Measurements from ENCODE around the gene EPB41L4A. TPM values are rescaled to one million over a fixed set of nuclear protein-coding genes. Genes with fewer than 3 reads are reported as not detected.
"Not testable (repeated sequence)": the region's sequence is repeated elsewhere in the genome, so short reads cannot be mapped to it uniquely, and the experiment has no call there.

EPB41L4A gene
- total RNA-seq, 6 experiments from 2014 or later, result 0.07 TPM; not detected in 5

DNA sequence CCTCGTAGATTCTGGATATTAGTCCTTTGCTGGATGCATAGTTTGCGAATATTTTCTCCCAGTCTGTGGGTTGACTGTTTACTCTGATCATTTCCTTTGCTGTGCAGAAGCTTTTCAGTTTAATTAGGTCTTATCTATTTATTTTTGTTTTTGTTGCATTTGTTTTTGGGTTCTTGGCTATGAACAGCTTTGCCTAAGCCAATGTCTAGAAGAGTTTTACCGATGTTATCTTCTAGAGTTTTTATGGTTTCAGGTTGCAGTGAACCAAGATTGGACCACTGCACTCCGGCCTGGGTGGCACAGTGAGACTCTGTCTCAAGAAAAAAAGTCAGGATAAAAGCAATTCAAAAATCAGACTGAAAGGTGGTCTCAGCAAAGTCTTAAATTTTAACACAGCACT lies 188.5 kb downstream of the EPB41L4A start:
- DNase-seq, result no peak
- Mint-ChIP-seq H3K4me1 (ENCODE audit: low read depth) (peaks cover 7% of the 10 kb centered on the region; the same call in 1 of the 2 replicates), H3K9me3 (no peaks in the 10 kb centered on the region), H3K36me3 (ENCODE audit: low read depth) (no peaks in the 10 kb centered on the region), H3K27me3 (ENCODE audit: insufficient read depth) (no peaks in the 10 kb centered on the region; the same call in 1 of the 2 replicates), H3K27ac (no peak overlapping the region), H3K4me3 (no peak overlapping the region)
- TF ChIP-seq CTCF (IDR thresholded peaks at IDR 0.05), result no peak

GRCh38 chr5:112228667-112229066 lies 190.4 kb downstream of the EPB41L4A start:
- no peak overlapping the region for H3K27ac Mint-ChIP-seq
- no peak overlapping the region for H3K4me3 Mint-ChIP-seq
- no peaks in the 10 kb centered on the region for H3K9me3 Mint-ChIP-seq

DNA sequence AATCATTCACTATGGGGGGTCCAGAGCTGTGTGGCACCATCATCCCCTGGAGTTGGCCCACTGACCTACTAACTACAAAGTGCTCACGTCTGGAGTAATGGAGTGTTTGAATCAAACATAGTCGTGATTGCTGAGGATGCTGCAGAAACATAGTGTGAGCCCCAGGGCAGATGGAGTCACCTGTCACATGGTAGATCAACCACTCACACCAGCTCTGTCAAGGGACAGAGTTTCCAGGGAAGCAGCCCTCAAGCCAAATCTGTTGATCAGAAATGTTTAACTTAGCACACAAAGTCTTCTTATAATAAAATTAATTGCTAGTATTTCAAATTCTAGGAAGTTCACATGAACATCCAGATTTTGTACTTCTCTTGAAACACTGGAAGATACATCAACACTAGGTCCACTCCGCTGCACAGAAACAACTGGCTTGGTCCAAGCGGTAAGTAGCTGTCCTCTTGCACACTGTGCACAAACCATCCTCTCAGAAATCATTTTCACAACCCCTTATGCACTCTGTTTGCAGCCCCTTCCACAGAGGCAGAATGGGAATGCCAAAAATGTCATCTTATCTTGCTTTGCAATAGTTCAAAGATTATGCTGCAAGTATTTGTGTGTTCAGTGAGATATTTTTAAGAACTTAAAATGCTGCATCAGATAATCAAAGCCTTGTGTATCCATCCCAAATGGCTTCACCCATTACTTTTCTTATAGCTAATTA lies 191.0 kb downstream of the EPB41L4A start:
- Mint-ChIP-seq H3K36me3 (ENCODE audit: low read depth) (no peaks in the 10 kb centered on the region), H3K9me3 (no peaks in the 10 kb centered on the region), H3K4me3 (no peak overlapping the region), H3K27me3 (ENCODE audit: insufficient read depth) (no peaks in the 10 kb centered on the region; the same call in 1 of the 2 replicates), H3K27ac (no peak overlapping the region), H3K4me1 (ENCODE audit: low read depth) (peaks cover 7% of the 10 kb centered on the region; the same call in 1 of the 2 replicates)
- no peak for TF ChIP-seq CTCF (IDR thresholded peaks at IDR 0.05)
- no peak for DNase-seq

More at GRCh38 chr5:112228667-112229066, 190.4 kb downstream of the EPB41L4A start:
- peak; percentile 15 for DNase-seq
- Mint-ChIP-seq H3K4me1 (ENCODE audit: low read depth) (peaks cover 7% of the 10 kb centered on the region; the same call in 1 of the 2 replicates), H3K36me3 (ENCODE audit: low read depth) (no peaks in the 10 kb centered on the region), H3K27me3 (ENCODE audit: insufficient read depth) (no peaks in the 10 kb centered on the region; the same call in 1 of the 2 replicates)
- no peak for TF ChIP-seq CTCF (IDR thresholded peaks at IDR 0.05)

DNA sequence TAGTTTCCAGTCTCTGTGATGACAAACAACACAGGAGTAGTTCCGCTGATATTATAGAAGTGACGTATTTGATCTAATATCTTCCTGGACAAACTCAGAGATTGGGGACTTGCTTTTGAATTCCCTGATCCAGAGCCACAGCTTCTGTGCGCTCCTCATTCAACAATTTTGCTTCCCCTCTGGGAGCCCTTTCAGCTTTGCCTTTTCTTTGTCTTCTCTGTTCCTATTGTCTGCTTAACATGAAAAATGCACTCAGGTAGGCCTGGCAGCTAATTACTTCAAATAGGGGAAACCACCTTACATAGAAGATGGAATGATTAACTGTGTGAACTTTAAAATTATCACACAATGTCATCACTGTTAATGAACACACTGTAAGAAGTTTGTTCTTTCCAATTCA lies 192.9 kb downstream of the EPB41L4A start:
- H3K27me3 Mint-ChIP-seq (ENCODE audit: insufficient read depth), result no peaks in the 10 kb centered on the region; the same call in none of the 2 replicates
- H3K4me1 Mint-ChIP-seq (ENCODE audit: low read depth), result peaks cover 7% of the 10 kb centered on the region; the same call in 1 of the 2 replicates
- no peak overlapping the region for H3K4me3 Mint-ChIP-seq
- H3K27ac Mint-ChIP-seq, result no peak overlapping the region
- H3K9me3 Mint-ChIP-seq, result no peaks in the 10 kb centered on the region
- no peak for DNase-seq
- H3K36me3 Mint-ChIP-seq (ENCODE audit: low read depth), result no peaks in the 10 kb centered on the region
- TF ChIP-seq CTCF (IDR thresholded peaks at IDR 0.05), result no peak

DNA sequence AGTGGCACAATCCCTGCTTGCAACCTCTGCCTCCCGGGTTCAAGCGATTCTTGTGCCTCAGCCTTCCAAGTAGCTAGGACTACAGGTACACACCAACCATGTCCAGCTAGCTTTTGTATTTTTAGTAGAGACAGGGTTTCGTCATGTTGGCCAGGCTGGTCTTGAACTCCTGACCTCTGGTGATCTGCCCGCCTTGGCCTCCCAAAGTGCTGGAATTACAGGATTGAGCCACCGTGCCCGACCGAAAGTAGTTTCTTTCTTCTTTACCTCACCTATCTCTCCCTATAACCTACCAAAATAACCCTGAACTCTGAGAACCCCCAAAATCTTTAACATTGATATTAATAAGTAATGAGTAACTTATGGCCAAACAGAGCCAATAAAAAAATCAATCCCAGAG lies 196.1 kb downstream of the EPB41L4A start:
- H3K27me3 Mint-ChIP-seq (ENCODE audit: insufficient read depth); H3K36me3 Mint-ChIP-seq (ENCODE audit: low read depth); H3K4me3 Mint-ChIP-seq; H3K27ac Mint-ChIP-seq; H3K9me3 Mint-ChIP-seq; H3K4me1 Mint-ChIP-seq (ENCODE audit: low read depth); DNase-seq: not testable (repeated sequence)

GRCh38 chr5:112221128-112221527 lies 197.9 kb downstream of the EPB41L4A start:
- no peak for DNase-seq
- Mint-ChIP-seq H3K4me3 (no peak overlapping the region), H3K27ac (no peak overlapping the region), H3K27me3 (ENCODE audit: insufficient read depth) (peaks cover 3% of the 10 kb centered on the region; the same call in 1 of the 2 replicates), H3K9me3 (no peaks in the 10 kb centered on the region), H3K36me3 (ENCODE audit: low read depth) (no peaks in the 10 kb centered on the region), H3K4me1 (ENCODE audit: low read depth) (no peaks in the 10 kb centered on the region)
- no peak for TF ChIP-seq CTCF (IDR thresholded peaks at IDR 0.05)

Measured in HFFc6 (cell line).